HS-5 (cell line): ENCODE results near the gene L3MBTL4.

Experiments
- DNase-seq: peaks from one replicate; pipeline ENCODE4 v3.0.0-alpha.2; 2012; ENCODE audit warnings: low read depth

Gene L3MBTL4

GRCh38 chr18:6249788-6250187 lies 164.9 kb downstream of the L3MBTL4 start:
- DNase-seq, result no peak

GRCh38 chr18:6249170-6249569 lies 165.5 kb downstream of the L3MBTL4 start:
- DNase-seq, result no peak

- DNase-seq, result no peak
Measured at GRCh38 chr18:6248017-6248416, 166.7 kb downstream of the L3MBTL4 start.

GRCh38 chr18:6242004-6242403 lies 172.7 kb downstream of the L3MBTL4 start:
- DNase-seq, result no peak

- no peak for DNase-seq
Measured at GRCh38 chr18:6239716-6240115, 175.0 kb downstream of the L3MBTL4 start.

GRCh38 chr18:6236258-6236657 lies 178.5 kb downstream of the L3MBTL4 start:
- no peak for DNase-seq

GRCh38 chr18:6222271-6222670 lies 192.4 kb downstream of the L3MBTL4 start:
- no peak for DNase-seq

- DNase-seq, result no peak
Measured at GRCh38 chr18:6221602-6222014, 193.1 kb downstream of the L3MBTL4 start.

- DNase-seq, result no peak
Measured at GRCh38 chr18:6220129-6220528, 194.6 kb downstream of the L3MBTL4 start.

GRCh38 chr18:6219116-6219717 lies 195.5 kb downstream of the L3MBTL4 start:
- DNase-seq, result no peak

- no peak for DNase-seq
Measured at GRCh38 chr18:6215888-6216287, 198.8 kb downstream of the L3MBTL4 start.

GRCh38 chr18:6211174-6211504 lies 203.6 kb downstream of the L3MBTL4 start:
- no peak for DNase-seq

- DNase-seq, result no peak
Measured at GRCh38 chr18:6210349-6211173, 204.2 kb downstream of the L3MBTL4 start.

GRCh38 chr18:6207941-6208340 lies 206.8 kb downstream of the L3MBTL4 start:
- no peak for DNase-seq

- no peak for DNase-seq
Measured at GRCh38 chr18:6207116-6207515, 207.6 kb downstream of the L3MBTL4 start.

- no peak for DNase-seq
Measured at GRCh38 chr18:6205706-6206105, 209.0 kb downstream of the L3MBTL4 start.

GRCh38 chr18:6204476-6204875 lies 210.2 kb downstream of the L3MBTL4 start:
- no peak for DNase-seq

- no peak for DNase-seq
Measured at GRCh38 chr18:6203791-6204190, 210.9 kb downstream of the L3MBTL4 start.

- no peak for DNase-seq
Measured at GRCh38 chr18:6202861-6203260, 211.8 kb downstream of the L3MBTL4 start.

- no peak for DNase-seq
Measured at GRCh38 chr18:6200204-6200774, 214.4 kb downstream of the L3MBTL4 start.

GRCh38 chr18:6199777-6200176 lies 214.9 kb downstream of the L3MBTL4 start:
- no peak for DNase-seq

- DNase-seq, result no peak
Measured at GRCh38 chr18:6198585-6198984, 216.1 kb downstream of the L3MBTL4 start.

- DNase-seq, result no peak
Measured at GRCh38 chr18:6194640-6195039, 220.1 kb downstream of the L3MBTL4 start.
